ENCODE measurements around the gene SLC25A27.
A peak's percentile ranks its signal among the peaks of the same experiment; 100 is the strongest.
"Not testable (repeated sequence)": the region's sequence is repeated elsewhere in the genome, so short reads cannot be mapped to it uniquely, and the experiment has no call there.

SLC25A27 gene, protein sequence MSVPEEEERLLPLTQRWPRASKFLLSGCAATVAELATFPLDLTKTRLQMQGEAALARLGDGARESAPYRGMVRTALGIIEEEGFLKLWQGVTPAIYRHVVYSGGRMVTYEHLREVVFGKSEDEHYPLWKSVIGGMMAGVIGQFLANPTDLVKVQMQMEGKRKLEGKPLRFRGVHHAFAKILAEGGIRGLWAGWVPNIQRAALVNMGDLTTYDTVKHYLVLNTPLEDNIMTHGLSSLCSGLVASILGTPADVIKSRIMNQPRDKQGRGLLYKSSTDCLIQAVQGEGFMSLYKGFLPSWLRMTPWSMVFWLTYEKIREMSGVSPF

GRCh38 chr6:46652603-46653438 is at the start of gene SLC25A27, which contains the start of gene CYP39A1:
Gene SLC25A27, plus strand, starts transcription at chr6:46652975. Its CDS starts 218 bp downstream, at chr6:46653193.
Gene CYP39A1, minus strand, starts transcription at chr6:46652818. Its CDS starts 236 bp downstream, at chr6:46652582.
- peak; percentile 66 for DNase-seq (ENCODE audit: low read depth)

GRCh38 chr6:46605091-46605797 is 47.5 kb upstream of the SLC25A27 start:
- no peak for DNase-seq (ENCODE audit: low read depth)

- no peak for DNase-seq (ENCODE audit: low read depth)
Measured at GRCh38 chr6:46606338-46606737, 46.4 kb upstream of the SLC25A27 start.

- DNase-seq (ENCODE audit: low read depth), result no peak
Measured at GRCh38 chr6:46610862-46611553, 41.8 kb upstream of the SLC25A27 start.

DNA sequence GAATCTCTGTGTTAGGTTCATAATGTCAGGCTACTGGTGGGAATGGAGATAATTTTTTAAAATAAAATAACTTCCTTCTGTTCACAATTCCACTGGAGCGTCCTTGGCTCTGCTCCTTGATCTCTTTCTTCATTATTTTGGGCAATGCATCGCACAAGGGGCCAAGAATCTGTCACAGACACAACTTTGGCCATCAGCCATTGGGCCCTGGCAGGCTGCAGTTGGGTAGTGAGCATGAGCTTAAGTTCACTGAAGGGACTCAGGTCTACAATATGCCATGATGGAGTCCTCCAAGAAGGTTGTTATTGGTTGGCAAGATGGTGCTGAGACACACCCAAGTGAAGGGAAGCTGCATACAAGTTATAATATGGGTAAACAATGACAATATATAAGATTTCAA is 40.1 kb upstream of the SLC25A27 start:
- no peak for DNase-seq (ENCODE audit: low read depth)

- DNase-seq (ENCODE audit: low read depth), result no peak
Measured at GRCh38 chr6:46618726-46619125, 34.0 kb upstream of the SLC25A27 start.

DNA sequence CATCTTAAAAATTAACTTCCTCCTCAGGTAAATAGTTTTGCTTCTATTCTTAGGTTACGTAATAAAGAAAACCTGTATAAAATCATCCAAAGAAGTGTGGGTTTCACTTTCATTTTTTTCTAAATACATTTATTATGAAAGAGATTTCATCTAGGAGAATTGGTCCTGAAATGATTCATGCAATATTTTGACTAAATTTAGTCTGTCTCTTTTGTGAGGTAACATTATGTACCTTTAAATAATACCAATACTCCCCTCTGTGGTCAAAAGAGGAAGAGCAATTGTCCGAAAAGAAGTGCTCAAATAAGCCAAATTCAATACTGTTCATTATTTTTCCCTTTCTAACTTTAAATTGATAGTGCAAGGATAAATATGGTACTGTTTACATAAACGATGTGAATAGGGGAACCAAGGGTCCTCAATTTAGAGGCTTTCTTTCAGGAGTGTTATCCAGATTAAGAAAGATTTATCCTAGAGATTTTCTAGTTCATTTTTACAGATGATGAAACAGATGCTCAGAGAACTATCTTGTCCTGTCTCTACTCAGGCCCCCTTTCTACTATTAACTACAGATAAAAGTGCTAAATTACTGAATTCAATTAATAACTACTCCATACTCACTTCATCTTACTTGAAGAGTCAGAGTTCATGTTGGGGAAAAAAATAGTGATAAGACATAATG is 26.4 kb upstream of the SLC25A27 start:
- DNase-seq (ENCODE audit: low read depth), result no peak

DNA sequence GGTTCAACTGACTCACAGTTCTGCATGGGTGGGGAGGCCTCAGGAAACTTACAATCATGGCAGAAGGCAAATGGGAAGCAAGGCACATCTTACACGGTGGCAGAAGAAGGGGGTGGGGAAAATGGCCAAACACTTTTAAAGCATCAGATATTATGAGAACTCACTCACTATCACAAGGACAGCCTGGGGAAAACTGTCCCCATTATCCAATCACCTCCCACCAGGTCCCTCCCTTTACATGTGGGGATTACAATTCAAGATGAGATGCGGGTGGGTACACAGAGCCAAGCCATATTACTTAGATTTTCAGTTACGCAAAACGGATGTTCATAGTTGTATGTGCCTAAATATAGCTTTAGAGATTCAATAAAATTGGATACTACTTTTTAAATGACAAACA is 25.8 kb upstream of the SLC25A27 start:
- no peak for DNase-seq (ENCODE audit: low read depth)

DNA sequence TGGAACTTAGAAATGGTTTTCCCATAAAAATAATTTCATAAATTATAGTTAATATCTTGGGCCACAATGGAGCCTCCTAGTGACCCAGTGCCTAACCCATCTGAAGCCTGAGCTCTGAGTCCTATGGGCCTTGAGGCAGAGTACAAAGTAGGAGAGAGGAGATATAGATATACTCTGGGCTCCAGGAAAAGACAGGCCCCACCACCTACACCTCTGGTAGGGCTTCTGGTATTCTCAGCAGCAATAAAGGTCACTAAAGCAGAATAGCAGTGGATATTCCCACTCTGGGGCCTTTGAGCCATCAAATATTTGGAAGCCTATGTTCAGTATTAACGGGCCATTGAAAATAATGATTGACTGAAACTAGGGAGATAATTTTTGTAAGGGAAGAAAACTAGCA is 24.3 kb upstream of the SLC25A27 start:
- no peak for DNase-seq (ENCODE audit: low read depth)

- no peak for DNase-seq (ENCODE audit: low read depth)
Measured at GRCh38 chr6:46628976-46629375, 23.8 kb upstream of the SLC25A27 start.

GRCh38 chr6:46629691-46630090 is 23.1 kb upstream of the SLC25A27 start:
- DNase-seq (ENCODE audit: low read depth), result no peak

DNA sequence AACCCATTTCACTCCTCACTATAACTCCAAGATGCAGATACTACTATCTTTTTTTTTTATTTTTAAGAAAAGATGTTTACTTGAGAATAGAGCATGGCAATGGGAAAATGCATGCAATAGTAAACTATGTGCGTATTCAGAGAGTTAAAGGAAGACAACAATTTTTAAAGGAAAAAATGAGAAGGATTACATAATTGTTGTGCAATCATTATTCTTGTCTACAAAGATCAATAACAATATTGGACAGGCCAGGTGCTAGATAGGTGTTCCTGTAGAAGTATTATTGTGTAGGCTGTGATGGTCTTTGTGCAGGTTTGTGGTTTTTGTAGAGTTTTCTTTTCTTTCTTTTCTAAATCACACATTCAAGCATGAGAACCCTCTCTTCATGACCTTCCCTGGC is 20.7 kb upstream of the SLC25A27 start:
- DNase-seq (ENCODE audit: low read depth), result no peak

- no peak for DNase-seq (ENCODE audit: low read depth)
Measured at GRCh38 chr6:46635462-46635861, 17.3 kb upstream of the SLC25A27 start.

DNA sequence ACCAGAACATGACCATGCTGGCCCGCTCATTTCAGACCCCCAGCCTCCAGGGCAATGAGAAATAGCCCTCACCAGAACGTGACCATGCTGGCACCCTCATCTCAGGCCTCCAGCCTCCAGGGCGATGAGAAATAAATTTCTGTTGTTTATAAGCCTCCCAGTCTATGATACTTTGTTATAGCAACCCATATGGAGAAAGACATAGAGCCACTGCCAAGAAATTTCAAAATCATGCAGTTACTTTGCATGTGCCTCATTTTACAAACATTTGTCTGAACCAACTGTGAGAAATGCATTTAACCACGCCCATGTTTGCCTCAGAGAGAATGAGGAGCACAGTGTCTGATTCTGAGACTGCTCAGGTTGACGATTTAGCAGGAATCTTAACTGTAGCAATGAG is 15.6 kb upstream of the SLC25A27 start:
- DNase-seq (ENCODE audit: low read depth), result no peak

DNA sequence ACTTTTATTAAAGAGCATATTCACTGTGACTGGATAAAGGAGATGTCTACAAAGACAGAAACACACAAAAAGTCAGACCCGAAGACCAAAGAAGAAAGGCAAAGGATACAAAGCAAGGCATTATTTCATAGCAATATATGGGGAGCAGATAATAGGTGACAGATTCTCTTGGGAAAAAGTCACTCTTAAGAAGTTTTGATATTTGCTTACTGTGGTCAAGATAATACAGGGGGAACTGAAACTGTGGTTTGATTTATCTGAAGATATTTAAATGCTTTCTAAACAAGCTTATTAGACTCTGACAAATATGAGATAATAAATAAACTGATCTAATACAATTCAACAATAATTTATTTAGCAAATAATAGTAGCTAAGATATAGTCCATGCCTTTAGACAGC is 14.8 kb upstream of the SLC25A27 start:
- DNase-seq (ENCODE audit: low read depth), result no peak

- DNase-seq (ENCODE audit: low read depth), result no peak
Measured at GRCh38 chr6:46638650-46639049, 14.1 kb upstream of the SLC25A27 start.

DNA sequence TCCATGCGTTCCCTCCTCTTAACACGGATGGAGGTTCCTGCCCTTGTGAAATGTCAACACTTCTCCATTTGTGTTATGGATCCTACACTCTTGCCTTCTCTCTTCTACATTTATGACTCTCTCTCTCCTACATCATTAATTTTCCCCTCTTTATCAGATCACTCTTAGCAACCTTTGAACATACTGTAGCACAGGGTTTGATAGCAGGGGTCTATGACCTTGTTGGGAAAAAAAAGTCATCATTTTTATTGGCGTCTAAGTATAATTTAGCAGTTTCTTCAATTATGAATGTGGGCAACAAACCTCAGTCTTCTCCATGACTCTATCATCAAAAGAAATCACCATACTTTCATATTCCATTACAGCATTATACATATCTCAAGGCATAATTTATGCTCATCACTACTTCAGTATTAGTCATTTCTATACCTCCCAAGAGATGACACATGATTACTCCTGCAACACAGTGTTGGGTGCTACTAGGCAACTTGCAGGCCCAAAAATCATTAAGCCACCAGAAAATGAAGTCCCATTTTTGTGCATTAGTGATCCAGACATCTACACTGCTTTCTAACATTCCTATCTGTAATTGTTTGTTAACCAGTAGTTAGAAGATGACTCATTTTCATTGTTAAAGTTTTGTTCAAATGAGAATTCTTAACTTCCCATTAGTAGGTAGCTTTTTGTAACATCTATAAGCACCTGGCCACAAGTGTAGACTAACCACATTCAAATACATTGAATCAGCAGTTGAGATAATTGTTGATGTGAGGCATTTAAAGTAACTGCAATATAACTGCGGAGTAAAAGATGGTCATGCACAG is 9.6 kb upstream of the SLC25A27 start:
- no peak for DNase-seq (ENCODE audit: low read depth)

GRCh38 chr6:46645265-46645664 is 7.5 kb upstream of the SLC25A27 start:
- DNase-seq (ENCODE audit: low read depth), result no peak

DNA sequence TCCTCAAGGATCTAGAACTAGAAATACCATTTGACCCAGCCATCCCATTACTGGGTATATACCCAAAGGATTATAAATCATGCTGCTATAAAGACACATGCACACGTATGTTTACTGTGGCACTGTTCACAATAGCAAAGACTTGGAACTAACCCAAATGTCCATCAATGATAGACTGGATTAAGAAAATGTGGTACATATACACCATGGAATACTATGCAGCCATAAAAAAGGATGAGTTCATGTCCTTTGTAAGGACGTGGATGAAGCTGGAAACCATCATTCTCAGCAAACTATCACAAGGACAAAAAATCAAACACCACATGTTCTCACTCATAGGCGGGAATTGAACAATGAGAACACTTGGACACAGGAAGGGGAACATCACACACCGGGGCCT is 4.7 kb upstream of the SLC25A27 start:
- DNase-seq (ENCODE audit: low read depth), result not testable (repeated sequence)

DNA sequence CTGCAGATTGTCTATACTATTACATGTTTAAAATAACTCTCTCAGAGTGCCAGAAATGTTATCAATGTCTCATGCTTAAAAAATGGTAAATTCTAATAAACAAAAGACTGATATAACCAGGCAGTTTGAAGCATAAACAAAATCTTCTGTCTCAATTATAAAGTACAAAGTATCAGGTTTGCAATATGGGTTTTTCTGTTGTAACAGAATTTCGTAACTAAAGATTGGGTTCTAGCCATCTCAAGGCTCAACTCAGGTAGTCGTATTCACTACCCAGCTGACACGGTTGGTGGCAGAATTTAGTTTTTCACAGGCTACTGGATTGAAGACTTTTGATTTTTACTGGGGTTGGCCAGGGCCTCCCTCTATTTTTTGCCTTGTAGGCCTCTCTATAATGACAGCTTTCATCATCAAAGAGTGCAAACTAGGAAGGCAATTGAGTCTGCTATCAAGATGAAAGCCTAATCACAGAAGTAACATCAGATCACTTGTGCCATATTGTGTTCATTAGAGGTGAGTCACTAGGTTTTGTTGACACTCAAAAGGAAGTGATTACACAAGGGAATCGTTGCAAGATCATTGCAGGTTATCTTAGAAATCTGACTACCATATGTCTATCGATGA is 3.8 kb upstream of the SLC25A27 start:
- no peak for DNase-seq (ENCODE audit: low read depth)
